Activated CD4-positive, alpha-beta T cell treated with anti-CD3 and anti-CD28 coated beads, Interleukin-2, amount 50 U/mL, for 48 hours (primary cell): ENCODE measurements around the gene GRIK2.

Experiments
- DNase-seq, 2 experiments: peaks; one replicate each; pipeline ENCODE4 v3.0.0-alpha.2; 2020

Gene GRIK2

GRCh38 chr6:101921829-101922450 lies 528.4 kb downstream of the GRIK2 start:
- DNase-seq: no peak

- DNase-seq: no peak
Measured at GRCh38 chr6:101926149-101926925, 532.8 kb downstream of the GRIK2 start.

- no peak for DNase-seq
Measured at GRCh38 chr6:101931766-101932165, 538.3 kb downstream of the GRIK2 start.

- DNase-seq: no peak
Measured at GRCh38 chr6:101932704-101933103, 539.2 kb downstream of the GRIK2 start.

GRCh38 chr6:101935732-101936131 lies 542.2 kb downstream of the GRIK2 start:
- no peak for DNase-seq

GRCh38 chr6:101936516-101936915 lies 543.0 kb downstream of the GRIK2 start:
- no peak for DNase-seq

- DNase-seq: no peak
Measured at GRCh38 chr6:101937108-101937507, 543.6 kb downstream of the GRIK2 start.

GRCh38 chr6:101940391-101940790 lies 546.9 kb downstream of the GRIK2 start:
- no peak for DNase-seq

GRCh38 chr6:101956961-101957360 lies 563.5 kb downstream of the GRIK2 start:
- no peak for DNase-seq

- no peak for DNase-seq
Measured at GRCh38 chr6:101961357-101961756, 567.8 kb downstream of the GRIK2 start.

- DNase-seq: no peak
Measured at GRCh38 chr6:101980924-101981323, 587.4 kb downstream of the GRIK2 start.

GRCh38 chr6:101986476-101986875 lies 593.0 kb downstream of the GRIK2 start:
- no peak for DNase-seq

- DNase-seq: no peak
Measured at GRCh38 chr6:101992286-101992685, 598.8 kb downstream of the GRIK2 start.

- DNase-seq: no peak
Measured at GRCh38 chr6:101994521-101994920, 601.0 kb downstream of the GRIK2 start.

GRCh38 chr6:102015431-102015830 lies 621.9 kb downstream of the GRIK2 start:
- no peak for DNase-seq

GRCh38 chr6:102022281-102022680 lies 628.8 kb downstream of the GRIK2 start:
- no peak for DNase-seq

- DNase-seq: no peak
Measured at GRCh38 chr6:102022803-102023202, 629.3 kb downstream of the GRIK2 start.

- DNase-seq: no peak
Measured at GRCh38 chr6:102023977-102024657, 630.6 kb downstream of the GRIK2 start.

- no peak for DNase-seq
Measured at GRCh38 chr6:102026649-102027048, 633.1 kb downstream of the GRIK2 start.

- no peak for DNase-seq
Measured at GRCh38 chr6:102028176-102028575, 634.7 kb downstream of the GRIK2 start.

GRCh38 chr6:102038964-102039363 lies 645.5 kb downstream of the GRIK2 start:
- DNase-seq: no peak

- no peak for DNase-seq
Measured at GRCh38 chr6:102039441-102039840, 645.9 kb downstream of the GRIK2 start.

- DNase-seq: no peak
Measured at GRCh38 chr6:102051001-102051400, 657.5 kb downstream of the GRIK2 start.

- no peak for DNase-seq
Measured at GRCh38 chr6:102051720-102052119, 658.2 kb downstream of the GRIK2 start.
